ENCODE measurements around the gene RIMS4. TPM values are rescaled to one million over a fixed set of nuclear protein-coding genes. Genes with fewer than 3 reads are reported as not detected.

RIMS4 gene
- total RNA-seq, 2 experiments from 2014 or later = not detected

- H3K4me1 Mint-ChIP-seq (ENCODE audit: low read depth) = no peaks in the 10 kb centered on the region
- ChIA-PET POLR2A (no interaction called here), CTCF (interaction anchor here (1.4 kb wide), 1 partner anchor 11 kb away, joined by 3 read pairs; no protein-coding TSS in a partner anchor)
- DNase-seq (no peak), ATAC-seq (no peak)
- no peaks in the 10 kb centered on the region for H3K9me3 Mint-ChIP-seq
- no peak overlapping the region for H3K4me3 Mint-ChIP-seq
- no peak overlapping the region for H3K27ac Mint-ChIP-seq
- peaks cover 3% of the 10 kb centered on the region for H3K27me3 Mint-ChIP-seq
- TF ChIP-seq, protein P1, sequence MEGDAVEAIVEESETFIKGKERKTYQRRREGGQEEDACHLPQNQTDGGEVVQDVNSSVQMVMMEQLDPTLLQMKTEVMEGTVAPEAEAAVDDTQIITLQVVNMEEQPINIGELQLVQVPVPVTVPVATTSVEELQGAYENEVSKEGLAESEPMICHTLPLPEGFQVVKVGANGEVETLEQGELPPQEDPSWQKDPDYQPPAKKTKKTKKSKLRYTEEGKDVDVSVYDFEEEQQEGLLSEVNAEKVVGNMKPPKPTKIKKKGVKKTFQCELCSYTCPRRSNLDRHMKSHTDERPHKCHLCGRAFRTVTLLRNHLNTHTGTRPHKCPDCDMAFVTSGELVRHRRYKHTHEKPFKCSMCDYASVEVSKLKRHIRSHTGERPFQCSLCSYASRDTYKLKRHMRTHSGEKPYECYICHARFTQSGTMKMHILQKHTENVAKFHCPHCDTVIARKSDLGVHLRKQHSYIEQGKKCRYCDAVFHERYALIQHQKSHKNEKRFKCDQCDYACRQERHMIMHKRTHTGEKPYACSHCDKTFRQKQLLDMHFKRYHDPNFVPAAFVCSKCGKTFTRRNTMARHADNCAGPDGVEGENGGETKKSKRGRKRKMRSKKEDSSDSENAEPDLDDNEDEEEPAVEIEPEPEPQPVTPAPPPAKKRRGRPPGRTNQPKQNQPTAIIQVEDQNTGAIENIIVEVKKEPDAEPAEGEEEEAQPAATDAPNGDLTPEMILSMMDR (IDR thresholded peaks at IDR 0.05) = no peak
- H3K36me3 Mint-ChIP-seq (ENCODE audit: low read depth) = no peaks in the 10 kb centered on the region
- intact Hi-C loops (cut with micrococcal nuclease) = no loop called here
Measured at GRCh38 chr20:44771172-44771535, 39.2 kb downstream of the RIMS4 start.

DNA sequence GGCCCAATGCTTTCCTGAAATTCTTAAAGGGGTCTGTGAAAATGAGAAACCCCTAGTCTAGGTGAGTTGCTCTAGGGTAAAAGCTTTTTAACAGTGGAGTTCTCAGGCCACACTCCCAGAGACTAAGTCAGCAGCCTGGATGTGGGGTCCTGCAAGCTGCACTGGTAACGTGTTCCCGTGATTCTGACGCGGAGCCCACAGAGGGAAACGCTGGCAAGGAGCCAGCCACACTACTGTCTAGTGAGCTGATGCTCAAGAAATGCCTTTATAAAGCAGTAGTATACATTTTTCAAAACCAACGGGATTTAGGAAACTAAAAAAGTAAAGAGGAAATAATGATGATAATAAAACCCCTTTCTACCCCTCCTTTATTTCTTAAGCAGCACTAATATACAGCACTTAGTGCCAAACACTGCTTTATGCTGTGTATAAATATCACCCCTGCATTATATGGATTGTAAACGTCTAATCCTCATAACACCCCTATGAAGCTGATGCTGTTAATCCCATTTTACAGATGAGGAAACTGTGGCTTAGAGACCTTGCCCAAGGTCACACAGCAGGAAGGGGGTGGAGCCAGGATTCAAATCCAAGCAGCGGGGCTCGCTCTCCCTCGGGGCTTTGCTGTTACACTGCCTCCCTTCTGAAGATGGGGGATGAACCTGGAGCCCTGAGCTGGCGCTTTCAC, 39.7 kb downstream of the RIMS4 start:
- H3K27me3 Mint-ChIP-seq = peaks cover 2% of the 10 kb centered on the region
- ChIA-PET POLR2A (no interaction called here), CTCF (interaction anchor here (1.4 kb wide), 1 partner anchor 10 kb away, joined by 3 read pairs; no protein-coding TSS in a partner anchor)
- no peak for DNase-seq
- H3K4me1 Mint-ChIP-seq (ENCODE audit: low read depth) = no peaks in the 10 kb centered on the region
- intact Hi-C loops (cut with micrococcal nuclease) = no loop called here
- H3K27ac Mint-ChIP-seq = no peak overlapping the region
- ATAC-seq = no peak
- no peaks in the 10 kb centered on the region for H3K36me3 Mint-ChIP-seq (ENCODE audit: low read depth)
- TF ChIP-seq, protein P1 (IDR thresholded peaks at IDR 0.05) = no peak
- no peak overlapping the region for H3K4me3 Mint-ChIP-seq
- no peaks in the 10 kb centered on the region for H3K9me3 Mint-ChIP-seq

GRCh38 chr20:44769481-44769863, 40.9 kb downstream of the RIMS4 start:
- DNase-seq (no peak), ATAC-seq (no peak)
- no peaks in the 10 kb centered on the region for H3K36me3 Mint-ChIP-seq (ENCODE audit: low read depth)
- TF ChIP-seq, protein P1 (IDR thresholded peaks at IDR 0.05) = no peak
- H3K4me1 Mint-ChIP-seq (ENCODE audit: low read depth) = no peaks in the 10 kb centered on the region
- H3K9me3 Mint-ChIP-seq = no peaks in the 10 kb centered on the region
- intact Hi-C loops (cut with micrococcal nuclease) = no loop called here
- POLR2A ChIA-PET = no interaction called here
- no peak overlapping the region for H3K27ac Mint-ChIP-seq
- CTCF ChIA-PET = no interaction called here
- no peak overlapping the region for H3K4me3 Mint-ChIP-seq
- peaks cover 2% of the 10 kb centered on the region for H3K27me3 Mint-ChIP-seq

- ATAC-seq (no peak), DNase-seq (no peak)
- Mint-ChIP-seq H3K4me1 (ENCODE audit: low read depth) (no peaks in the 10 kb centered on the region), H3K27ac (no peak overlapping the region), H3K9me3 (no peaks in the 10 kb centered on the region), H3K36me3 (ENCODE audit: low read depth) (no peaks in the 10 kb centered on the region), H3K4me3 (no peak overlapping the region), H3K27me3 (peaks cover 2% of the 10 kb centered on the region)
- intact Hi-C loops (cut with micrococcal nuclease) = no loop called here
- ChIA-PET CTCF (no interaction called here), POLR2A (no interaction called here)
- TF ChIP-seq, protein P1 (IDR thresholded peaks at IDR 0.05) = no peak
Measured at GRCh38 chr20:44768854-44769480, 41.4 kb downstream of the RIMS4 start.

- ATAC-seq = no peak
- intact Hi-C loops (cut with micrococcal nuclease) = no loop called here
- Mint-ChIP-seq H3K27ac (no peak overlapping the region), H3K9me3 (no peaks in the 10 kb centered on the region), H3K36me3 (ENCODE audit: low read depth) (no peaks in the 10 kb centered on the region), H3K4me1 (ENCODE audit: low read depth) (no peaks in the 10 kb centered on the region), H3K27me3 (peaks cover 2% of the 10 kb centered on the region), H3K4me3 (no peak overlapping the region)
- TF ChIP-seq, protein P1 (IDR thresholded peaks at IDR 0.05) = no peak
- DNase-seq = no peak
- POLR2A ChIA-PET = no interaction called here
- CTCF ChIA-PET = interaction anchor here (1.2 kb wide), 1 partner anchor 14 kb away, joined by 3 read pairs; no protein-coding TSS in a partner anchor
Measured at GRCh38 chr20:44768256-44768655, 42.1 kb downstream of the RIMS4 start.

Measured in activated CD8-positive, alpha-beta T cell treated with anti-CD3 and anti-CD28 coated beads for 36 hours (primary cell).